ENCODE results near the gene AMELX.

The AMELX gene

DNA sequence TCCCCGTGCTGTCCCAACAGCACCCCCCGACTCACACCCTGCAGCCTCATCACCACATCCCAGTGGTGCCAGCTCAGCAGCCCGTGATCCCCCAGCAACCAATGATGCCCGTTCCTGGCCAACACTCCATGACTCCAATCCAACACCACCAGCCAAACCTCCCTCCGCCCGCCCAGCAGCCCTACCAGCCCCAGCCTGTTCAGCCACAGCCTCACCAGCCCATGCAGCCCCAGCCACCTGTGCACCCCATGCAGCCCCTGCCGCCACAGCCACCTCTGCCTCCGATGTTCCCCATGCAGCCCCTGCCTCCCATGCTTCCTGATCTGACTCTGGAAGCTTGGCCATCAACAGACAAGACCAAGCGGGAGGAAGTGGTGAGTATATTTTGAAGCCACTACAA is 5.4 kb downstream of the AMELX start:
- H3K4me3 ChIP-seq (ENCODE audit: low read depth, low read length), result no peak overlapping the region
- no peak for TF ChIP-seq CTCF (IDR thresholded peaks at IDR 0.05; ENCODE audit: low read depth, low read length)

- no peak overlapping the region for H3K4me3 ChIP-seq (ENCODE audit: low read depth, low read length)
- no peak for TF ChIP-seq CTCF (IDR thresholded peaks at IDR 0.05; ENCODE audit: low read depth, low read length)
These were observed 11.6 kb downstream of the AMELX start for GRCh38 chrX:11304829-11305228.

DNA sequence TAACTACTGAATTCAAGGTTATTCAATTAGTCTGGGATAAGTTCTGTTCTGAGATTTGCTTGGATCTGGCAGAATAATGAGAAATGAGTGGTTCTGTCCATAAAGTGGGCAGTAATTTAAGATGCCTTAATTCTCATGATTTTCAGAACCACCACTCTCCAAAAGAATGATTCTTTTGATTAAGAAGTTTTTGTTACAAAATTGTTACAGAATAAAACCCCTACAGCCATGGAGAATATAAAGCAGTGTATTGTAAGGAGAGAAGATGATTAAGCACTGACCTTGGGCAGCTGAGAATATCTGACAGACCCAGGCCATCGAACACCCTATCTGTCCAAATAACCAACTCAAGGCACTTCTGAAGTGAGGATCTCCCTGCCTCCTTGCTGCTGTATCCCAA is 12.4 kb downstream of the AMELX start:
- H3K4me3 ChIP-seq (ENCODE audit: low read depth, low read length), result no peak overlapping the region
- no peak for TF ChIP-seq CTCF (IDR thresholded peaks at IDR 0.05; ENCODE audit: low read depth, low read length)

DNA sequence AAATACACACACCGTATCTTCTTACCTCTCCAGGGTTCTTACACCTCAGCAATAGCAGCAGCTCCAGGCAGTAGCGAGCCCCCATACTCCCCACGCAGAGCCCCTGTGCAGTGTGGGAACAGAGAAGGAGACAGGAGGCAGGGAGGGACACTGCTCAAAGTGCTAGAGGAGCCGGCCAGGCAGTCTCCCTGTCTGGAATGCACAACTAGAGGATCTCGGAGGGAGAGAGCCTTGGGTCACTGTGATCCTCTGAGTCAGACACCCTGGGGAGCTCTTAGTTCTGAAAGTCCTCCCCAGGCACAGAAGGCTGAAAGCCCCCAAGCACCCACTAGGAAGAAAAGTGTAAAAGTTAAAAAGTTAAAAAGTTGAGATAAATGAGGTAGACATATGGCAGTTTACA is 16.0 kb downstream of the AMELX start:
- no peak for TF ChIP-seq CTCF (IDR thresholded peaks at IDR 0.05; ENCODE audit: low read depth, low read length)
- no peak overlapping the region for H3K4me3 ChIP-seq (ENCODE audit: low read depth, low read length)

DNA sequence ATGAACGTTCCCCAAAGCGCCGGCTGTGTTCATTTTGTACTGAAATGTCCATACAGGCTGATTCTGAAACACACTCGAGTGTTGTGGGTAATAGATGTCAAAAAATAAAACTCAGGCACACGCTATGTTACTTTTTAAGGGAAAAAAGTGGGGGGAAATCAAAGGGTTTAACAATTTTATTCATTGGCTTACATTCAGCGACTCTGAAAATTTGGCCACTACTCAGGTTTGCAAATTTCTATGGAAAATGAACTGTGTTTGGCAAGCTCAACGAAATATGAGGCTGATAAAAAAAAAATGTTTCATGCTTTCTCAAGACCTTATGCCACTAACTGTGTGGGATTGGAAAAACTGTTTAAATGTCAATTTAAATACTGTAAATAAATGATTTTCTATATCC is 18.5 kb downstream of the AMELX start:
- no peak overlapping the region for H3K4me3 ChIP-seq (ENCODE audit: low read depth, low read length)
- no peak for TF ChIP-seq CTCF (IDR thresholded peaks at IDR 0.05; ENCODE audit: low read depth, low read length)

- H3K4me3 ChIP-seq (ENCODE audit: low read depth, low read length), result no peak overlapping the region
- TF ChIP-seq CTCF (IDR thresholded peaks at IDR 0.05; ENCODE audit: low read depth, low read length), result no peak
These were observed 26.8 kb downstream of the AMELX start for GRCh38 chrX:11319806-11320520.

DNA sequence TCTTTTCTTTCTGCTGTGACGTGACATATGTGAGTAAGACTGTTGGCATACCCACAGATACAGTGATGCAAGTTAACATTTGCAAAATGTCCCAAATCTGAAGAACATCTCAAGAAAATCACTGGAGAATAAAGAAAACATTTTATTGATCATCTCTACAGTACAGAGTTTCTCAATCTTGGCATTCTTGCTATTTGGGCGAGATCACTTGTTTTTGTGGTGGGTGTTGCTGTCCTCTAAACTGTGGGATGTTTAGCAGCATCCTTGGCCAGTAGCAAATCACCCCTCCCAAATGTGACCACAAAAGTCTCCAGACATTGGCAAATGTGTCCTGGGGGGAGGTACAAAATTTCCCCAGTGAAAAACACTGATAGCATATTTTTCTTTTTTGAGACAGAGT is 28.8 kb downstream of the AMELX start:
- H3K4me3 ChIP-seq (ENCODE audit: low read depth, low read length), result no peak overlapping the region
- no peak for TF ChIP-seq CTCF (IDR thresholded peaks at IDR 0.05; ENCODE audit: low read depth, low read length)

Measured in WI38 (cell line).